SK-N-SH treated with all-trans-retinoic acid at 6 μM for 48 hours (cell line): ENCODE measurements around the gene PPP3CA.

Experiments
- ATAC-seq: fragments of 200-7000 bp; cut with Tn5 transposase; 3 replicates; pipeline ENCODE4 v1.9.1; 2020; ENCODE audit warnings: mild to moderate bottlenecking, moderate library complexity
- ARNTL ChIP-seq: fragments of 450-650 bp; formaldehyde crosslinking; IDR thresholded peaks from 2 replicates; pipeline ENCODE4 v1.5.0; 2020; ENCODE audit warnings: low read depth, mild to moderate bottlenecking, moderate library complexity, borderline replicate concordance
- BACH2 ChIP-seq: fragments of 250-450 bp; sonication (Bioruptor Pico); IDR thresholded peaks from 2 replicates; pipeline ENCODE4 v1.9.0; 2021; ENCODE audit warnings: mild to moderate bottlenecking, borderline replicate concordance
- CSDC2 ChIP-seq: fragments of 250-450 bp; sonication (Bioruptor Pico); IDR thresholded peaks from 2 replicates; pipeline ENCODE4 v1.5.0; 2020; ENCODE audit warnings: mild to moderate bottlenecking, moderate library complexity
- GLIS3 ChIP-seq: fragments of 250-450 bp; sonication (Bioruptor Pico); IDR thresholded peaks from 2 replicates; pipeline ENCODE4 v1.5.0; 2020; ENCODE audit warnings: mild to moderate bottlenecking, moderate library complexity
- ISL1 ChIP-seq: fragments of 250-450 bp; sonication (Bioruptor Pico); IDR thresholded peaks from 2 replicates; pipeline ENCODE4 v2.1.2; 2022; ENCODE audit warnings: mild to moderate bottlenecking, moderate library complexity
- OSR1 ChIP-seq: fragments of 250-450 bp; sonication (Bioruptor Pico); IDR thresholded peaks from 2 replicates; pipeline ENCODE4 v1.8.0; 2022; ENCODE audit warnings: moderate library complexity, mild to moderate bottlenecking, inconsistent platforms
- PPARA ChIP-seq: fragments of 250-450 bp; sonication (Bioruptor Pico); IDR thresholded peaks from 2 replicates; pipeline ENCODE4 v1.5.0; 2020; ENCODE audit warnings: mild to moderate bottlenecking, borderline replicate concordance
- RARB ChIP-seq: fragments of 250-450 bp; sonication (Bioruptor Pico); IDR thresholded peaks from 2 replicates; pipeline ENCODE4 v1.8.0; 2021; ENCODE audit warnings: mild to moderate bottlenecking, moderate library complexity
- SNAI2 ChIP-seq: fragments of 250-450 bp; sonication (Bioruptor Pico); IDR thresholded peaks from 2 replicates; pipeline ENCODE4 v1.5.0; 2020; ENCODE audit warnings: mild to moderate bottlenecking, moderate library complexity
- TCF4 ChIP-seq: fragments of 250-450 bp; sonication (Bioruptor Pico); IDR thresholded peaks from 2 replicates; pipeline ENCODE4 v1.8.0; 2021; ENCODE audit warnings: mild to moderate bottlenecking, moderate library complexity, borderline replicate concordance
- TOX ChIP-seq: fragments of 250-450 bp; sonication (Bioruptor Pico); IDR thresholded peaks from 2 replicates; pipeline ENCODE4 v1.8.0; 2021; ENCODE audit warnings: mild to moderate bottlenecking, moderate library complexity, borderline replicate concordance
- ZC3H10 ChIP-seq: fragments of 250-450 bp; sonication (Bioruptor Pico); IDR thresholded peaks from 2 replicates; pipeline ENCODE4 v1.5.1; 2021; ENCODE audit warnings: mild to moderate bottlenecking, moderate library complexity
- ZFP3 ChIP-seq: fragments of 250-450 bp; sonication (Bioruptor Pico); IDR thresholded peaks from 2 replicates; pipeline ENCODE4 v1.5.0; 2020; ENCODE audit warnings: mild to moderate bottlenecking, moderate library complexity
- ZNF565 ChIP-seq: fragments of 450-650 bp; formaldehyde crosslinking; conservative IDR thresholded peaks from 2 replicates; pipeline ENCODE4 v1.5.0; 2020; ENCODE audit warnings: low read depth, mild to moderate bottlenecking, moderate library complexity
- ZNF70 ChIP-seq: fragments of 450-650 bp; formaldehyde crosslinking; IDR thresholded peaks from 2 replicates; pipeline ENCODE4 v1.5.0; 2020; ENCODE audit warnings: mild to moderate bottlenecking, moderate library complexity
- ZNF8 ChIP-seq: fragments of 450-650 bp; formaldehyde crosslinking; IDR thresholded peaks from 2 replicates; pipeline ENCODE4 v1.5.0; 2020; ENCODE audit warnings: mild to moderate bottlenecking, moderate library complexity
- TF ChIP-seq, protein P1 (sequence below): fragments of 250-450 bp; sonication (Bioruptor Pico); IDR thresholded peaks from 2 replicates; pipeline ENCODE4 v1.8.0; 2021; ENCODE audit warnings: low read depth, mild to moderate bottlenecking, moderate library complexity, borderline replicate concordance
- TF ChIP-seq, protein P2 (sequence below): fragments of 250-450 bp; sonication (Bioruptor Pico); IDR thresholded peaks from 2 replicates; pipeline ENCODE4 v1.8.0; 2020; ENCODE audit warnings: mild to moderate bottlenecking, moderate library complexity, borderline replicate concordance
- TF ChIP-seq, protein P3 (sequence below): fragments of 250-450 bp; sonication (Bioruptor Pico); IDR thresholded peaks from 2 replicates; pipeline ENCODE4 v1.5.0; 2020; ENCODE audit warnings: mild to moderate bottlenecking, moderate library complexity
- TF ChIP-seq, protein P4 (sequence below): fragments of 250-450 bp; sonication (Bioruptor Pico); IDR thresholded peaks from 2 replicates; pipeline ENCODE4 v1.5.1; 2020; ENCODE audit warnings: low read depth, mild to moderate bottlenecking, moderate library complexity
- TF ChIP-seq, protein P5 (sequence below): fragments of 250-450 bp; sonication (Bioruptor Pico); IDR thresholded peaks from 2 replicates; pipeline ENCODE4 v1.5.1; 2021; ENCODE audit warnings: mild to moderate bottlenecking, moderate library complexity

The PPP3CA gene

DNA sequence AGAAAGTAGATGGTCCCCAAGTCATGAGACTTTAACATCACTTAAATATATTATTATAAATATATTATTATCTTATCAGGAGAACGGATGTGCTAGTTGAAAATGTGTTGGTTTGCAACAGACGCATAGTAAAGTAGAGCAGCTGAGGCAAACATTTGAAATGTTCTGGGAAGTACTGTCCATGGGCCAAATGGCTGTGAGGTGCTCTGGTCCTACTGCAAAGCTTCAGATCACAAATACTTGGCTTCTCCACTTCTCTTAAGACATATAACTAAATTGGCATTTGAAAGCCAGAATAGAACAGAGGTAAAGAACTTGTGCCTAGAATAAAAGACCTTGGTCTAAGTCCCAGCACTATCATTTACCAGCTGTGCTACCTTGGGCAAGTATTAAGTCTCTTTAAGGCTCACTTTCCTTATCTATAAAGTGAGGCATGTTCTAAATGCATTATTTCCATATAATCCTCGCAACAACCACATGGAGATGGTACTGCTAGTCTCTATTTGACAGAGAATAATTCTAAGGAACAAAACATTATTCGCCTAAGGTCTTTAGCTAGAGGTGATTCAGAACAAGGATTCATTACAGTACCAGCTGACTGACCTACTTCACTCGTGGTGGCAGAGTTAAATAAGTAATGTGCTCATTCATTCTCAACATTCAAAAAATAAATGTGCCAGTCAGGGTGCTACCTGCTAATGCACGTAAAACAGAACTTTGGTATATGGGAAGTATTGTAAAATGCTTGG is 297.1 kb downstream of the PPP3CA start:
- ATAC-seq: no peak; the same call in 2 of the 3 replicates
- TF ChIP-seq CSDC2 (CRISPR knock-in tag) (no peak), RARB (CRISPR knock-in tag) (no peak), TOX (CRISPR knock-in tag) (no peak), ZNF8 (no peak), TCF4 (CRISPR knock-in tag) (no peak), ARNTL (CRISPR knock-in tag) (no peak), PPARA (CRISPR knock-in tag) (no peak), OSR1 (CRISPR knock-in tag) (no peak), BACH2 (CRISPR knock-in tag) (no peak), ZNF565 (CRISPR knock-in tag) (no peak), ZFP3 (CRISPR knock-in tag) (no peak)
- TF ChIP-seq, protein P1, sequence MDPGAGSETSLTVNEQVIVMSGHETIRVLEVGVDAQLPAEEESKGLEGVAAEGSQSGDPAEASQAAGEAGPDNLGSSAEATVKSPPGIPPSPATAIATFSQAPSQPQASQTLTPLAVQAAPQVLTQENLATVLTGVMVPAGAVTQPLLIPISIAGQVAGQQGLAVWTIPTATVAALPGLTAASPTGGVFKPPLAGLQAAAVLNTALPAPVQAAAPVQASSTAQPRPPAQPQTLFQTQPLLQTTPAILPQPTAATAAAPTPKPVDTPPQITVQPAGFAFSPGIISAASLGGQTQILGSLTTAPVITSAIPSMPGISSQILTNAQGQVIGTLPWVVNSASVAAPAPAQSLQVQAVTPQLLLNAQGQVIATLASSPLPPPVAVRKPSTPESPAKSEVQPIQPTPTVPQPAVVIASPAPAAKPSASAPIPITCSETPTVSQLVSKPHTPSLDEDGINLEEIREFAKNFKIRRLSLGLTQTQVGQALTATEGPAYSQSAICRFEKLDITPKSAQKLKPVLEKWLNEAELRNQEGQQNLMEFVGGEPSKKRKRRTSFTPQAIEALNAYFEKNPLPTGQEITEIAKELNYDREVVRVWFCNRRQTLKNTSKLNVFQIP (CRISPR knock-in tag): no peak
- TF ChIP-seq, protein P2, sequence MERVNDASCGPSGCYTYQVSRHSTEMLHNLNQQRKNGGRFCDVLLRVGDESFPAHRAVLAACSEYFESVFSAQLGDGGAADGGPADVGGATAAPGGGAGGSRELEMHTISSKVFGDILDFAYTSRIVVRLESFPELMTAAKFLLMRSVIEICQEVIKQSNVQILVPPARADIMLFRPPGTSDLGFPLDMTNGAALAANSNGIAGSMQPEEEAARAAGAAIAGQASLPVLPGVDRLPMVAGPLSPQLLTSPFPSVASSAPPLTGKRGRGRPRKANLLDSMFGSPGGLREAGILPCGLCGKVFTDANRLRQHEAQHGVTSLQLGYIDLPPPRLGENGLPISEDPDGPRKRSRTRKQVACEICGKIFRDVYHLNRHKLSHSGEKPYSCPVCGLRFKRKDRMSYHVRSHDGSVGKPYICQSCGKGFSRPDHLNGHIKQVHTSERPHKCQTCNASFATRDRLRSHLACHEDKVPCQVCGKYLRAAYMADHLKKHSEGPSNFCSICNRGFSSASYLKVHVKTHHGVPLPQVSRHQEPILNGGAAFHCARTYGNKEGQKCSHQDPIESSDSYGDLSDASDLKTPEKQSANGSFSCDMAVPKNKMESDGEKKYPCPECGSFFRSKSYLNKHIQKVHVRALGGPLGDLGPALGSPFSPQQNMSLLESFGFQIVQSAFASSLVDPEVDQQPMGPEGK: no peak

DNA sequence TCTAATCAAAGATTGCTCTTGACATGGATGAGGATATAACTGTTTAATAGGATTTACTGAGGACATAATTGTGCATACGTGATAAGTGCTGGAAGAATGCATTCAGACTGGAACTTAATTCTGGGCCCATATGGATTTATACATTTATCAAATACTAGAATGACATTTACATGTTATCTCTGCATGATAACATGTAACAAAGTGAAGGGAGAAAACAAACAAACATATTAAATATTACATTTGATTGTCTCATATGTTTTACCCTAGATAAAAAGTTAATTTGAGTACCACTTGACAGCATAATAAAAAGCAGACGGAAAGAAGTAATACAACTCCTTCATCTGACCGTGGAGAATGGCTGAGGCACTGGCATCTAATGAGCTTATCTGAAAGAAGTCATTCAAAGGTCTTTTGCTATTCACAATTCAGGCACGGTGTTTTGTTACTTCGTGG is 297.8 kb downstream of the PPP3CA start:
- peak; percentile 31; the same call in 1 of the 3 replicates for ATAC-seq
- TF ChIP-seq TCF4 (CRISPR knock-in tag): peak; percentile 70; the same call in 1 of the 2 replicates
- peak; percentile 61 for TF ChIP-seq ISL1
- TF ChIP-seq ZNF565 (CRISPR knock-in tag): no peak
- no peak for TF ChIP-seq ZNF8
- TF ChIP-seq, protein P3, sequence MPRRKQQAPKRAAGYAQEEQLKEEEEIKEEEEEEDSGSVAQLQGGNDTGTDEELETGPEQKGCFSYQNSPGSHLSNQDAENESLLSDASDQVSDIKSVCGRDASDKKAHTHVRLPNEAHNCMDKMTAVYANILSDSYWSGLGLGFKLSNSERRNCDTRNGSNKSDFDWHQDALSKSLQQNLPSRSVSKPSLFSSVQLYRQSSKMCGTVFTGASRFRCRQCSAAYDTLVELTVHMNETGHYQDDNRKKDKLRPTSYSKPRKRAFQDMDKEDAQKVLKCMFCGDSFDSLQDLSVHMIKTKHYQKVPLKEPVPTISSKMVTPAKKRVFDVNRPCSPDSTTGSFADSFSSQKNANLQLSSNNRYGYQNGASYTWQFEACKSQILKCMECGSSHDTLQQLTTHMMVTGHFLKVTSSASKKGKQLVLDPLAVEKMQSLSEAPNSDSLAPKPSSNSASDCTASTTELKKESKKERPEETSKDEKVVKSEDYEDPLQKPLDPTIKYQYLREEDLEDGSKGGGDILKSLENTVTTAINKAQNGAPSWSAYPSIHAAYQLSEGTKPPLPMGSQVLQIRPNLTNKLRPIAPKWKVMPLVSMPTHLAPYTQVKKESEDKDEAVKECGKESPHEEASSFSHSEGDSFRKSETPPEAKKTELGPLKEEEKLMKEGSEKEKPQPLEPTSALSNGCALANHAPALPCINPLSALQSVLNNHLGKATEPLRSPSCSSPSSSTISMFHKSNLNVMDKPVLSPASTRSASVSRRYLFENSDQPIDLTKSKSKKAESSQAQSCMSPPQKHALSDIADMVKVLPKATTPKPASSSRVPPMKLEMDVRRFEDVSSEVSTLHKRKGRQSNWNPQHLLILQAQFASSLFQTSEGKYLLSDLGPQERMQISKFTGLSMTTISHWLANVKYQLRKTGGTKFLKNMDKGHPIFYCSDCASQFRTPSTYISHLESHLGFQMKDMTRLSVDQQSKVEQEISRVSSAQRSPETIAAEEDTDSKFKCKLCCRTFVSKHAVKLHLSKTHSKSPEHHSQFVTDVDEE (CRISPR knock-in tag): 0 out of 2 replicates have a peak, but pooled peaks have one; percentile 62
- TF ChIP-seq, protein P4, sequence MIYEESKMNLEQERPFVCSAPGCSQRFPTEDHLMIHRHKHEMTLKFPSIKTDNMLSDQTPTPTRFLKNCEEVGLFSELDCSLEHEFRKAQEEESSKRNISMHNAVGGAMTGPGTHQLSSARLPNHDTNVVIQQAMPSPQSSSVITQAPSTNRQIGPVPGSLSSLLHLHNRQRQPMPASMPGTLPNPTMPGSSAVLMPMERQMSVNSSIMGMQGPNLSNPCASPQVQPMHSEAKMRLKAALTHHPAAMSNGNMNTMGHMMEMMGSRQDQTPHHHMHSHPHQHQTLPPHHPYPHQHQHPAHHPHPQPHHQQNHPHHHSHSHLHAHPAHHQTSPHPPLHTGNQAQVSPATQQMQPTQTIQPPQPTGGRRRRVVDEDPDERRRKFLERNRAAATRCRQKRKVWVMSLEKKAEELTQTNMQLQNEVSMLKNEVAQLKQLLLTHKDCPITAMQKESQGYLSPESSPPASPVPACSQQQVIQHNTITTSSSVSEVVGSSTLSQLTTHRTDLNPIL: peak; percentile 57; the same call in 1 of the 2 replicates
- TF ChIP-seq, all 23 proteins: peak for 4

DNA sequence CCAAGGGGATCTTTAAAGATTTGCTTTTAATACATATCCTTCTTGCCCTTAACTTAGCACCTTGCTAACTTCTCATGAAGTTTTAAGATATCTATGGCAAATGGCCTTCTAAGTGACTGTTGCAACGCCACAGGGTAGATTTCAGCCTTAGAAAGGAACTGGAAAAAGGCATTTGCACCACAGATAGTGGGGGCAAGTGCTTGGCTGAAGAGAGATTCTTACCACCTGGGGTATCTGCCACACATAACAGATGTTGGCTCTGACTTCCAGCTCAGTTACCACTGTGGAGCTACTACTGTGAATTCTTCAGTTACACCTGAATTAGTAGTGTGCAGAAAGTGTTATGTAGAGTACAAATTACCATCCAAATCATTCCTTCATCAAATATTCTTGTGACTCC is 302.6 kb downstream of the PPP3CA start:
- TF ChIP-seq TCF4 (CRISPR knock-in tag): no peak
- TF ChIP-seq ZC3H10: no peak
- no peak for TF ChIP-seq ARNTL (CRISPR knock-in tag)
- no peak for TF ChIP-seq SNAI2
- TF ChIP-seq, protein P1 (CRISPR knock-in tag): no peak
- no peak for TF ChIP-seq ZFP3 (CRISPR knock-in tag)
- TF ChIP-seq ZNF565 (CRISPR knock-in tag): no peak
- TF ChIP-seq PPARA (CRISPR knock-in tag): no peak
- no peak for TF ChIP-seq BACH2 (CRISPR knock-in tag)
- no peak for TF ChIP-seq GLIS3 (CRISPR knock-in tag)
- TF ChIP-seq ZNF70 (CRISPR knock-in tag): no peak
- no peak for TF ChIP-seq RARB (CRISPR knock-in tag)
- TF ChIP-seq, protein P5, sequence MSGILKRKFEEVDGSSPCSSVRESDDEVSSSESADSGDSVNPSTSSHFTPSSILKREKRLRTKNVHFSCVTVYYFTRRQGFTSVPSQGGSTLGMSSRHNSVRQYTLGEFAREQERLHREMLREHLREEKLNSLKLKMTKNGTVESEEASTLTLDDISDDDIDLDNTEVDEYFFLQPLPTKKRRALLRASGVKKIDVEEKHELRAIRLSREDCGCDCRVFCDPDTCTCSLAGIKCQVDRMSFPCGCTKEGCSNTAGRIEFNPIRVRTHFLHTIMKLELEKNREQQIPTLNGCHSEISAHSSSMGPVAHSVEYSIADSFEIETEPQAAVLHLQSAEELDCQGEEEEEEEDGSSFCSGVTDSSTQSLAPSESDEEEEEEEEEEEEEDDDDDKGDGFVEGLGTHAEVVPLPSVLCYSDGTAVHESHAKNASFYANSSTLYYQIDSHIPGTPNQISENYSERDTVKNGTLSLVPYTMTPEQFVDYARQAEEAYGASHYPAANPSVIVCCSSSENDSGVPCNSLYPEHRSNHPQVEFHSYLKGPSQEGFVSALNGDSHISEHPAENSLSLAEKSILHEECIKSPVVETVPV (CRISPR knock-in tag): no peak
- TF ChIP-seq OSR1 (CRISPR knock-in tag): no peak
- TF ChIP-seq, protein P3 (CRISPR knock-in tag): no peak

More for the DNA sequence above, 302.6 kb downstream of the PPP3CA start:
- ATAC-seq: no peak
